ENCODE results near the gene MAPRE2.

The MAPRE2 gene

DNA sequence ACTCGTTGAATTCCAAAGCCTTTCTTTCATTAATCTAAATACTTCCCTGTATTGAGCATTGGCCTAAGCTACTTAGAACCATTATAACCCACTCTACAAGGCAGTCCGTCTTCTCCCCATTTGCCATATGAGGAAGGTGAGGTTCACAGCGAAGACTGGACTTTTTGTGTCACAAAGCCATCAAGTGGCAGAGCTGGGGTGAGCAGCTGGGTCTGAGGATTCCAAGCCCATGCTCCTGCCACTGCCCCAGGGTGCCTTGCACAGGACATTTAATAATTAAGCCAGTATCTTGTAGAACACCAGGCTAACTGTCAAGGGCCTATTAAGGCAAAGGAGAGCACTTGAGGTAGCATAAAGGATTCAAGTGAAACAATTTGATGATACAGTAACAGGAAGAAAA is 130.8 kb downstream of the MAPRE2 start:
- Histone ChIP-seq H3K27ac (ENCODE audit: low read depth, low read length) (no peak overlapping the region), H3K4me1 (ENCODE audit: control insufficient read depth in 1 of 2, insufficient read depth in 2 of 2, low read length in 2 of 2) (no peaks in the 10 kb centered on the region), H4K8ac (ENCODE audit: low read depth, low read length) (no peak overlapping the region), H3K27me3 (ENCODE audit: insufficient read depth, low read length) (no peaks in the 10 kb centered on the region), H3K36me3 (ENCODE audit: control insufficient read depth in 1 of 2, insufficient read depth in 2 of 2, low read length in 2 of 2) (no peaks in the 10 kb centered on the region), H3K9ac (ENCODE audit: low read length) (no peak overlapping the region), H2AFZ (ENCODE audit: insufficient read depth, low read length, poor library complexity) (no peak overlapping the region), H2BK12ac (ENCODE audit: low read length) (no peak overlapping the region), H3K18ac (ENCODE audit: low read length) (no peak overlapping the region), H3K9me3 (ENCODE audit: insufficient read depth, low read depth, low read length) (no peaks in the 10 kb centered on the region), H2BK120ac (ENCODE audit: insufficient read depth, low read length, poor library complexity) (no peak overlapping the region), H3K23ac (ENCODE audit: low read length) (no peak overlapping the region), H3K4me2 (ENCODE audit: low read length) (no peak overlapping the region), H3K79me2 (ENCODE audit: control insufficient read depth, insufficient read depth, low read length, poor library complexity) (no peaks in the 10 kb centered on the region), H2AK5ac (ENCODE audit: low read length) (no peak overlapping the region), H4K12ac (ENCODE audit: low read depth, low read length) (no peak overlapping the region), H2BK5ac (ENCODE audit: low read depth, low read length, poor library complexity) (no peak overlapping the region), H3K4me3 (ENCODE audit: low read depth, low read length) (no peak overlapping the region), H3K79me1 (ENCODE audit: low read length) (no peaks in the 10 kb centered on the region), H3K4ac (ENCODE audit: low read depth, low read length) (no peak overlapping the region), H4K91ac (ENCODE audit: low read depth, low read length) (no peak overlapping the region), H3K14ac (ENCODE audit: low read length) (no peak overlapping the region)
- DNase-seq: no peak
- no CpG with 5 or more reads among the region's 3 CpGs for WGBS (ENCODE audit: extremely low coverage, insufficient coverage, insufficient read length)

DNA sequence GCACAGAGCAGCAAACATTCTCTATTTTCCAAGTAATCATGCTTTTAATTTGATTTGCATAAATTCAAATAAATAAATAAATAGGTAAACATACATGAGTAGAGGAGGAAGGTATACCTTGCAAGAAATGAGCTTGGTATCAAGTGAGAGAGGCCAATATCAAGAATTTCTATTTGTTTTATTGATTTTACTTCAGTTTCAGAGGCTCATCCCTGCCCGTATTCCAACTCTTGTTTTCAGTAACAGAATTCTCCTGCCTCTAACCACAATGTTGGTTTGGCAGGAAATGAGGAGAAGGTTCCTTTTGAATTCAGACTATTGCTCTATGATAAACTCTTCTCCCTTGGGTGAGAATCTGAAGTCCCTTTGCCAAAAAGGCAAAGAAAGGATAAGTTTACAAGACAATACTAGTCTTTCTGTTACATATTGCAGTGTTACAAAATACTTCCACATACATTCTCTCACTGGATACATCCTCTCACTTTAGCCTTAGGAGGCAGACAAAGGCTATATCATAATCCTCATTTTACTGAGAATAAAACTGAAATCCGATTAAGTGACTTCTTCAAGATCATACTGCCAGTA is 131.3 kb downstream of the MAPRE2 start:
- H2AK5ac ChIP-seq (ENCODE audit: low read length): no peak overlapping the region
- H2BK5ac ChIP-seq (ENCODE audit: low read depth, low read length, poor library complexity): no peak overlapping the region
- no peak overlapping the region for H2BK12ac ChIP-seq (ENCODE audit: low read length)
- H3K9me3 ChIP-seq (ENCODE audit: insufficient read depth, low read depth, low read length): no peaks in the 10 kb centered on the region
- no peak overlapping the region for H3K9ac ChIP-seq (ENCODE audit: low read length)
- WGBS (ENCODE audit: extremely low coverage, insufficient coverage, insufficient read length): no CpG with 5 or more reads among the region's 2 CpGs
- no peaks in the 10 kb centered on the region for H3K36me3 ChIP-seq (ENCODE audit: control insufficient read depth in 1 of 2, insufficient read depth in 2 of 2, low read length in 2 of 2)
- H4K91ac ChIP-seq (ENCODE audit: low read depth, low read length): no peak overlapping the region
- H3K4ac ChIP-seq (ENCODE audit: low read depth, low read length): no peak overlapping the region
- H4K12ac ChIP-seq (ENCODE audit: low read depth, low read length): no peak overlapping the region
- H3K79me2 ChIP-seq (ENCODE audit: control insufficient read depth, insufficient read depth, low read length, poor library complexity): no peaks in the 10 kb centered on the region
- no peak overlapping the region for H2BK120ac ChIP-seq (ENCODE audit: insufficient read depth, low read length, poor library complexity)
- H3K4me3 ChIP-seq (ENCODE audit: low read depth, low read length): no peak overlapping the region
- no peaks in the 10 kb centered on the region for H3K79me1 ChIP-seq (ENCODE audit: low read length)
- H3K4me2 ChIP-seq (ENCODE audit: low read length): no peak overlapping the region
- no peak for DNase-seq
- no peak overlapping the region for H3K27ac ChIP-seq (ENCODE audit: low read depth, low read length)
- no peak overlapping the region for H2AFZ ChIP-seq (ENCODE audit: insufficient read depth, low read length, poor library complexity)
- H3K4me1 ChIP-seq (ENCODE audit: control insufficient read depth in 1 of 2, insufficient read depth in 2 of 2, low read length in 2 of 2): no peaks in the 10 kb centered on the region
- H4K8ac ChIP-seq (ENCODE audit: low read depth, low read length): no peak overlapping the region
- H3K27me3 ChIP-seq (ENCODE audit: insufficient read depth, low read length): no peaks in the 10 kb centered on the region
- no peak overlapping the region for H3K18ac ChIP-seq (ENCODE audit: low read length)
- no peak overlapping the region for H3K14ac ChIP-seq (ENCODE audit: low read length)
- H3K23ac ChIP-seq (ENCODE audit: low read length): no peak overlapping the region

DNA sequence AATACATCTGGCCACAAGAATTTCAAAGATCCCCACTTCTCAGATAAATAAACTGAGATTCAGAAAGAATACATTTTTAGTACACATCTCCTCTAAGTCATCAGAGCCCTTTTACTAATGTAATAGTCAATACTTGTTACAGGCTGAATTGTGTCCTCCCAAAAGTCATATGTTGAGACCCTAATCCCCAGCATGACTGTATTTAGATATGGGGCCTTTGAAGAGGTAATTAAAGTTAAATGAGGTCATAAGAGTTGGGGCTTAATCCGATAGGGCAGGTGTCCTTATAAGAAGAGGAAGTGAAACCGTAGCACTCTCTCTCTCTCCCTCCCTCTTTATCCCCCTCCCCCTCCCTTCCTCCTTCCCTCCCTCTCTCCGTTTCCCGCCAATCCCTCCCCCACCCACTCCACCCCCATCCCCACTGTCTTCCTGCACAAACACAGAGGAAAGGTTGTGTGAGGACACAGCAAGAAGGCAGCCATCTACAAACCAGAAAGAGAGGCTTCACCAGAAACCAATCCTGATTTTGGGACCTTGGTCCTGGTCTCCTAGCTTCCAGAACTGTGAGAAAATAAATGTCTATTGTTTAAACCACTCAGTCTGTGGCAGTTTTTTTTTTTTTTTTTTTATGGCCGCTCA is 133.0 kb downstream of the MAPRE2 start:
- no peak overlapping the region for H3K23ac ChIP-seq (ENCODE audit: low read length)
- H3K14ac ChIP-seq (ENCODE audit: low read length): no peak overlapping the region
- H2AK5ac ChIP-seq (ENCODE audit: low read length): no peak overlapping the region
- no peaks in the 10 kb centered on the region for H3K27me3 ChIP-seq (ENCODE audit: insufficient read depth, low read length)
- no peak overlapping the region for H3K27ac ChIP-seq (ENCODE audit: low read depth, low read length)
- no peak overlapping the region for H2BK5ac ChIP-seq (ENCODE audit: low read depth, low read length, poor library complexity)
- no peak overlapping the region for H3K18ac ChIP-seq (ENCODE audit: low read length)
- H3K4ac ChIP-seq (ENCODE audit: low read depth, low read length): no peak overlapping the region
- no peak overlapping the region for H4K91ac ChIP-seq (ENCODE audit: low read depth, low read length)
- no peak overlapping the region for H3K9ac ChIP-seq (ENCODE audit: low read length)
- WGBS (ENCODE audit: extremely low coverage, insufficient coverage, insufficient read length): no CpG with 5 or more reads among the region's 5 CpGs
- no peak overlapping the region for H3K4me3 ChIP-seq (ENCODE audit: low read depth, low read length)
- no peak overlapping the region for H4K12ac ChIP-seq (ENCODE audit: low read depth, low read length)
- H2BK12ac ChIP-seq (ENCODE audit: low read length): no peak overlapping the region
- DNase-seq: no peak
- H4K8ac ChIP-seq (ENCODE audit: low read depth, low read length): no peak overlapping the region
- H3K79me2 ChIP-seq (ENCODE audit: control insufficient read depth, insufficient read depth, low read length, poor library complexity): no peaks in the 10 kb centered on the region
- no peaks in the 10 kb centered on the region for H3K79me1 ChIP-seq (ENCODE audit: low read length)
- no peak overlapping the region for H2BK120ac ChIP-seq (ENCODE audit: insufficient read depth, low read length, poor library complexity)
- H3K4me2 ChIP-seq (ENCODE audit: low read length): no peak overlapping the region
- H3K9me3 ChIP-seq (ENCODE audit: insufficient read depth, low read depth, low read length): no peaks in the 10 kb centered on the region
- no peaks in the 10 kb centered on the region for H3K36me3 ChIP-seq (ENCODE audit: control insufficient read depth in 1 of 2, insufficient read depth in 2 of 2, low read length in 2 of 2)
- no peaks in the 10 kb centered on the region for H3K4me1 ChIP-seq (ENCODE audit: control insufficient read depth in 1 of 2, insufficient read depth in 2 of 2, low read length in 2 of 2)
- H2AFZ ChIP-seq (ENCODE audit: insufficient read depth, low read length, poor library complexity): no peak overlapping the region

DNA sequence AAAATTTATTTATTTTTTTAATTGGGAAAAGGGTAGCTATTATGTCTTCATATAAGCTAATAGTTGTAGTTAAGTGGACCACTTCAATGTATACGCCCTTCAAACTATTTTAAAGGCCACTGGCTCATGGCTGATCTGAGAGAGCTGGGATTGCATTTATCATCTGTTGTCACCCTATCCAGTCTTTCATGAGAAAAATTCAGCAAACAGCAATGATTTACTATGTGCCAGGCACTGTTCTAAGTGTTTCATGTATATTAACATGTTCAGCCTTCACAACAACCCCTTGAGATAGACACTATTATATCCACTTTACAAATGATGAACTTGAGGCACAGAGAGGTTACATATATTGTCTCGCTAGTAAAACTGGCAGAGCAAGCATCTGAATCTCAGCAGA is 133.5 kb downstream of the MAPRE2 start:
- no CpG with 5 or more reads among the region's 2 CpGs for WGBS (ENCODE audit: extremely low coverage, insufficient coverage, insufficient read length)
- Histone ChIP-seq H3K4me1 (ENCODE audit: control insufficient read depth in 1 of 2, insufficient read depth in 2 of 2, low read length in 2 of 2) (no peaks in the 10 kb centered on the region), H2BK12ac (ENCODE audit: low read length) (no peak overlapping the region)

More for the DNA sequence above, 133.5 kb downstream of the MAPRE2 start:
- no peak overlapping the region for H3K4me2 ChIP-seq (ENCODE audit: low read length)
- no peaks in the 10 kb centered on the region for H3K36me3 ChIP-seq (ENCODE audit: control insufficient read depth in 1 of 2, insufficient read depth in 2 of 2, low read length in 2 of 2)
- H3K4me3 ChIP-seq (ENCODE audit: low read depth, low read length): no peak overlapping the region
- no peak overlapping the region for H3K14ac ChIP-seq (ENCODE audit: low read length)
- H3K23ac ChIP-seq (ENCODE audit: low read length): no peak overlapping the region
- no peak overlapping the region for H4K91ac ChIP-seq (ENCODE audit: low read depth, low read length)
- H3K27ac ChIP-seq (ENCODE audit: low read depth, low read length): no peak overlapping the region
- no peak overlapping the region for H2BK120ac ChIP-seq (ENCODE audit: insufficient read depth, low read length, poor library complexity)
- H3K9me3 ChIP-seq (ENCODE audit: insufficient read depth, low read depth, low read length): no peaks in the 10 kb centered on the region
- no peaks in the 10 kb centered on the region for H3K79me2 ChIP-seq (ENCODE audit: control insufficient read depth, insufficient read depth, low read length, poor library complexity)
- H3K27me3 ChIP-seq (ENCODE audit: insufficient read depth, low read length): no peaks in the 10 kb centered on the region
- no peak overlapping the region for H3K18ac ChIP-seq (ENCODE audit: low read length)
- no peak overlapping the region for H2AFZ ChIP-seq (ENCODE audit: insufficient read depth, low read length, poor library complexity)
- no peak for DNase-seq
- H4K12ac ChIP-seq (ENCODE audit: low read depth, low read length): no peak overlapping the region
- no peak overlapping the region for H3K4ac ChIP-seq (ENCODE audit: low read depth, low read length)
- no peak overlapping the region for H2BK5ac ChIP-seq (ENCODE audit: low read depth, low read length, poor library complexity)
- no peak overlapping the region for H3K9ac ChIP-seq (ENCODE audit: low read length)
- H4K8ac ChIP-seq (ENCODE audit: low read depth, low read length): no peak overlapping the region
- H2AK5ac ChIP-seq (ENCODE audit: low read length): no peak overlapping the region
- no peaks in the 10 kb centered on the region for H3K79me1 ChIP-seq (ENCODE audit: low read length)
